CD4-positive, alpha-beta T cell treated with Interleukin-4 for 1 hour (primary cell): Measurements from ENCODE around the gene KANSL1L.
A peak's percentile ranks its signal among the peaks of the same experiment; 100 is the strongest.

Source experiments
- DNase-seq, 2 donors: peaks; one replicate each; pipeline ENCODE4 v3.0.0-alpha.2; 2020 to 2022

KANSL1L gene

GRCh38 chr2:210072493-210072892 lies 98.7 kb downstream of the KANSL1L start:
- DNase-seq: no peak

- no peak for DNase-seq
These were observed 107.9 kb downstream of the KANSL1L start for GRCh38 chr2:210063306-210063705.

- DNase-seq: no peak
These were observed 115.4 kb downstream of the KANSL1L start for GRCh38 chr2:210055825-210056224.

GRCh38 chr2:210054696-210055095 lies 116.5 kb downstream of the KANSL1L start:
- no peak for DNase-seq

GRCh38 chr2:210050885-210051284 lies 120.3 kb downstream of the KANSL1L start:
- DNase-seq: no peak

- DNase-seq: no peak
These were observed 121.4 kb downstream of the KANSL1L start for GRCh38 chr2:210049831-210050230.

GRCh38 chr2:210046851-210047500 lies 124.2 kb downstream of the KANSL1L start:
- DNase-seq: no peak

- no peak for DNase-seq
These were observed 133.1 kb downstream of the KANSL1L start for GRCh38 chr2:210038078-210038477.

GRCh38 chr2:210035679-210036078 lies 135.5 kb downstream of the KANSL1L start:
- DNase-seq: no peak

- no peak for DNase-seq
These were observed 137.0 kb downstream of the KANSL1L start for GRCh38 chr2:210034087-210034683.

GRCh38 chr2:210028178-210028577 lies 143.0 kb downstream of the KANSL1L start:
- DNase-seq: no peak

- DNase-seq: no peak
These were observed 143.6 kb downstream of the KANSL1L start for GRCh38 chr2:210027608-210028007.

GRCh38 chr2:210022824-210023223 lies 148.4 kb downstream of the KANSL1L start:
- no peak for DNase-seq

- DNase-seq: peak in 1 of 2 donors; percentile 22
These were observed 151.1 kb downstream of the KANSL1L start for GRCh38 chr2:210020138-210020537.

- DNase-seq: no peak
These were observed 161.3 kb downstream of the KANSL1L start for GRCh38 chr2:210009896-210010295.

GRCh38 chr2:210009126-210009525 lies 162.1 kb downstream of the KANSL1L start:
- DNase-seq: no peak

GRCh38 chr2:210007895-210008294 lies 163.3 kb downstream of the KANSL1L start:
- DNase-seq: no peak

- no peak for DNase-seq
These were observed 166.3 kb downstream of the KANSL1L start for GRCh38 chr2:210004881-210005280.

- no peak for DNase-seq
These were observed 167.8 kb downstream of the KANSL1L start for GRCh38 chr2:210003359-210003758.

- peak; percentile 95 to 96 for DNase-seq
These were observed 168.8 kb downstream of the KANSL1L start, which contains the start of gene RPE for GRCh38 chr2:210002158-210003157. TSS of gene RPE (plus strand) at chr2:210002638. CDS start at chr2:210002662, 24 bp downstream.

GRCh38 chr2:210000464-210001324 lies 170.5 kb downstream of the KANSL1L start:
- no peak for DNase-seq

GRCh38 chr2:209998596-209998995 lies 172.6 kb downstream of the KANSL1L start:
- no peak for DNase-seq
